ENCODE results near the gene RNF214.
"Not testable (repeated sequence)": the region's sequence is repeated elsewhere in the genome, so short reads cannot be mapped to it uniquely, and the experiment has no call there.

RNF214 gene

GRCh38 chr11:117318738-117319137 is 86.3 kb downstream of the RNF214 start:
- no peaks in the 10 kb centered on the region for H3K36me3 ChIP-seq (ENCODE audit: control insufficient read depth, low read length)
- no peak overlapping the region for H3K4me3 ChIP-seq (ENCODE audit: low read length)
- H3K9me3 ChIP-seq (ENCODE audit: control insufficient read depth, insufficient read depth, low read length) = no peaks in the 10 kb centered on the region
- no peaks in the 10 kb centered on the region for H3F3A ChIP-seq (ENCODE audit: control insufficient read depth, insufficient read depth)
- H3K4me2 ChIP-seq (ENCODE audit: low read length) = no peak overlapping the region
- no peaks in the 10 kb centered on the region for H4K20me1 ChIP-seq (ENCODE audit: control insufficient read depth, insufficient read depth, low read depth, low read length)
- H3K27me3 ChIP-seq (ENCODE audit: control insufficient read depth, low read length) = peaks cover 9% of the 10 kb centered on the region
- TF ChIP-seq EZH2phosphoT487 (IDR thresholded peaks at IDR 0.05; ENCODE audit: borderline replicate concordance, low read length) = no peak
- TF ChIP-seq, protein P1, sequence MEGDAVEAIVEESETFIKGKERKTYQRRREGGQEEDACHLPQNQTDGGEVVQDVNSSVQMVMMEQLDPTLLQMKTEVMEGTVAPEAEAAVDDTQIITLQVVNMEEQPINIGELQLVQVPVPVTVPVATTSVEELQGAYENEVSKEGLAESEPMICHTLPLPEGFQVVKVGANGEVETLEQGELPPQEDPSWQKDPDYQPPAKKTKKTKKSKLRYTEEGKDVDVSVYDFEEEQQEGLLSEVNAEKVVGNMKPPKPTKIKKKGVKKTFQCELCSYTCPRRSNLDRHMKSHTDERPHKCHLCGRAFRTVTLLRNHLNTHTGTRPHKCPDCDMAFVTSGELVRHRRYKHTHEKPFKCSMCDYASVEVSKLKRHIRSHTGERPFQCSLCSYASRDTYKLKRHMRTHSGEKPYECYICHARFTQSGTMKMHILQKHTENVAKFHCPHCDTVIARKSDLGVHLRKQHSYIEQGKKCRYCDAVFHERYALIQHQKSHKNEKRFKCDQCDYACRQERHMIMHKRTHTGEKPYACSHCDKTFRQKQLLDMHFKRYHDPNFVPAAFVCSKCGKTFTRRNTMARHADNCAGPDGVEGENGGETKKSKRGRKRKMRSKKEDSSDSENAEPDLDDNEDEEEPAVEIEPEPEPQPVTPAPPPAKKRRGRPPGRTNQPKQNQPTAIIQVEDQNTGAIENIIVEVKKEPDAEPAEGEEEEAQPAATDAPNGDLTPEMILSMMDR (IDR thresholded peaks at IDR 0.05; ENCODE audit: low read depth, low read length, poor library complexity, severe bottlenecking) = no peak
- H3K79me2 ChIP-seq (ENCODE audit: control insufficient read depth, low read length) = no peaks in the 10 kb centered on the region
- H3K9me2 ChIP-seq (replicated peaks; ENCODE audit: control insufficient read depth, low read length) = no peaks in the 10 kb centered on the region
- H3K27ac ChIP-seq (ENCODE audit: low read depth, low read length) = no peak overlapping the region
- no peaks in the 10 kb centered on the region for H3K4me1 ChIP-seq (ENCODE audit: control insufficient read depth, low read length)

DNA sequence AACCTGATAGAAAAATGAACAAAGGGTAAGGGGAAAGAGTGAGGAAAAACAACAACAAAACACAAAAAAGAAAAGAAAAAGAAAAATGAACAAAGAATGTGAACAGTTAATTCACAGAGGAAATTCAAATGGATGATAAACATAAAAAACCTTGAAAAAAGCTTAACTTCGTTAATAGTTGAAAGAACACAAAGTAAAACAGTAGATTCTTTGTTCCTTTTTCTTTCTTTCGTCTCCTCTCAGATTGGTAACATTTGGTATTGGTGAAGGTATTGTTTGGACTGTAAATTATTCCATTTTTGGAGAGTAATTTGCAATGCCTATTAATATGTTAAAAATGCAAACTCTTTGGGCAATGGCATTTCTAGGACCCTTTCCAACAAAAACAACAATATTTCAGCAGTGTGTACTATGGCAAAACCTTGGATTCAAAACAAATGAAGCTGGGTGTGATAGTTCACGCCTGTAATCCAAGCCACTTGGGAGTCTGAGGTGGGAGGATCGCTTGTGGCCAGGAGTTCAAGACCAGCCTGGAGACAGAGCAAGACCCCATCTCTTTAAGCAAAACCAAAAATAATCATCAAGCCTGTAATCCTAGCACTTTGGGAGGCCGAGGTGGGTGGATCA is 86.9 kb downstream of the RNF214 start:
- no peaks in the 10 kb centered on the region for H3F3A ChIP-seq (ENCODE audit: control insufficient read depth, insufficient read depth)
- H3K4me2 ChIP-seq (ENCODE audit: low read length) = no peak overlapping the region
- H3K27ac ChIP-seq (ENCODE audit: low read depth, low read length) = no peak overlapping the region
- peaks cover 9% of the 10 kb centered on the region for H3K27me3 ChIP-seq (ENCODE audit: control insufficient read depth, low read length)
- no peaks in the 10 kb centered on the region for H3K79me2 ChIP-seq (ENCODE audit: control insufficient read depth, low read length)
- H3K9me3 ChIP-seq (ENCODE audit: control insufficient read depth, insufficient read depth, low read length) = no peaks in the 10 kb centered on the region
- H3K4me1 ChIP-seq (ENCODE audit: control insufficient read depth, low read length) = no peaks in the 10 kb centered on the region
- no peaks in the 10 kb centered on the region for H4K20me1 ChIP-seq (ENCODE audit: control insufficient read depth, insufficient read depth, low read depth, low read length)
- no peak for TF ChIP-seq EZH2phosphoT487 (IDR thresholded peaks at IDR 0.05; ENCODE audit: borderline replicate concordance, low read length)
- TF ChIP-seq, protein P1 (IDR thresholded peaks at IDR 0.05; ENCODE audit: low read depth, low read length, poor library complexity, severe bottlenecking) = no peak
- no peaks in the 10 kb centered on the region for H3K9me2 ChIP-seq (replicated peaks; ENCODE audit: control insufficient read depth, low read length)
- no peaks in the 10 kb centered on the region for H3K36me3 ChIP-seq (ENCODE audit: control insufficient read depth, low read length)
- no peak overlapping the region for H3K4me3 ChIP-seq (ENCODE audit: low read length)

- Histone ChIP-seq H3K27ac (ENCODE audit: low read depth, low read length) (peak overlapping the region; percentile 72; the same call in 1 of the 2 replicates), H3K79me2 (ENCODE audit: control insufficient read depth, low read length) (peaks cover 13% of the 10 kb centered on the region), H3K4me1 (ENCODE audit: control insufficient read depth, low read length) (peaks cover 17% of the 10 kb centered on the region), H3K4me3 (ENCODE audit: low read length) (peak overlapping the region; percentile 91), H3K4me2 (ENCODE audit: low read length) (peak overlapping the region; percentile 78)
- H3K9me2 ChIP-seq (replicated peaks; ENCODE audit: control insufficient read depth, low read length); H3F3A ChIP-seq (ENCODE audit: control insufficient read depth, insufficient read depth); H3K36me3 ChIP-seq (ENCODE audit: control insufficient read depth, low read length); H4K20me1 ChIP-seq (ENCODE audit: control insufficient read depth, insufficient read depth, low read depth, low read length); H3K27me3 ChIP-seq (ENCODE audit: control insufficient read depth, low read length); H3K9me3 ChIP-seq (ENCODE audit: control insufficient read depth, insufficient read depth, low read length): not testable (repeated sequence)
Measured at GRCh38 chr11:117327255-117327566, 94.7 kb downstream of the RNF214 start.

GRCh38 chr11:117327567-117328374 is 95.3 kb downstream of the RNF214 start, which contains the start of gene CEP164:
CEP164 (plus strand) TSS chr11:117327854; CDS start chr11:117338587, 10,733 bp downstream.
- Histone ChIP-seq H3K27ac (ENCODE audit: low read depth, low read length) (peak within 1 kb of the TSS; percentile 72), H3K4me2 (ENCODE audit: low read length) (peak within 1 kb of the TSS; percentile 78), H3K79me2 (ENCODE audit: control insufficient read depth, low read length) (peaks cover 13% of the 10 kb centered on the region), H4K20me1 (ENCODE audit: control insufficient read depth, insufficient read depth, low read depth, low read length) (no peaks in the 10 kb centered on the region), H3K9me2 (replicated peaks; ENCODE audit: control insufficient read depth, low read length) (no peaks in the 10 kb centered on the region), H3K27me3 (ENCODE audit: control insufficient read depth, low read length) (no peaks in the 10 kb centered on the region), H3K4me1 (ENCODE audit: control insufficient read depth, low read length) (peaks cover 17% of the 10 kb centered on the region), H3F3A (ENCODE audit: control insufficient read depth, insufficient read depth) (peaks cover 6% of the 10 kb centered on the region; the same call in 1 of the 2 replicates), H3K9me3 (ENCODE audit: control insufficient read depth, insufficient read depth, low read length) (no peaks in the 10 kb centered on the region), H3K4me3 (ENCODE audit: low read length) (peak within 1 kb of the TSS; percentile 91), H3K36me3 (ENCODE audit: control insufficient read depth, low read length) (no peaks in the 10 kb centered on the region)
- TF ChIP-seq, protein P1 (IDR thresholded peaks at IDR 0.05; ENCODE audit: low read depth, low read length, poor library complexity, severe bottlenecking) = no peak
- no peak for TF ChIP-seq EZH2phosphoT487 (IDR thresholded peaks at IDR 0.05; ENCODE audit: borderline replicate concordance, low read length)
